Suprapubic skin (tissue), 4 donors: Measurements from ENCODE around the gene CCDC110.

Experiments
- EP300 ChIP-seq: sonication (generic); formaldehyde crosslinking; IDR thresholded peaks from one replicate; pipeline ENCODE4 v1.6.1; 2017; ENCODE audit warnings: antibody characterized with exemption
- POLR2A ChIP-seq, 2 donors: fragments of 450-650 bp; IDR thresholded peaks; one replicate each; pipeline ENCODE4 v1.6.1; 2017; ENCODE audit warnings: antibody characterized with exemption in 2 of 2, mild to moderate bottlenecking in 2 of 2, moderate library complexity in 2 of 2
- POLR2AphosphoS5 ChIP-seq, 3 donors: sonication (generic); formaldehyde crosslinking; IDR thresholded peaks; one replicate each; pipeline ENCODE4 v1.6.1; 2017; ENCODE audit warnings: antibody characterized with exemption in 3 of 3
- TF ChIP-seq, protein P1 (sequence below), 2 donors: fragments of 200-600 bp in 1 of 2; fragments of 450-650 bp in 1 of 2; sonication (generic) in 1 of 2; IDR thresholded peaks; one replicate each; pipeline ENCODE4 v1.5.1; 2016 to 2019; ENCODE audit warnings: antibody characterized with exemption in 2 of 2, mild to moderate bottlenecking in 1 of 2, moderate library complexity in 1 of 2

DNA sequence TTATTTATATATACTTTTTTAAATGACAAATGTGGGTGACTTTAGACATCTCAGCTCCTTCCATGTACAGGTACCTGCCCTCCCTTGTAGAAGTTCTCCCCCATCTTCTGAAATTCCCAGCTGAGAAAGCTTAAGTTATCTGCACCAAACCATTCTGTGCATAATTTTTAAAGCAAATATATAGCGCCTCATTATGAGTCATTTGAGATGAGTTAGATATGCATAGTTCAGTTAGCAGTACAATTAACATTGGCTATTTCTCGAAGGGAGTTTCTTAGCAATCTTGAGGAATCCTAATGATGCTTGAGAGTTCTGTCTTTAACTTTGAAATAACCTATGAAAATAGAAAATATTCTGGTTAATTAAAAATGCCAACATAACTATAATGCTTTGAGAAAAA lies 26.3 kb downstream of the CCDC110 start:
- no peak for TF ChIP-seq POLR2A (IDR thresholded peaks at IDR 0.05)
- TF ChIP-seq POLR2AphosphoS5 (IDR thresholded peaks at IDR 0.05) = no peak
- TF ChIP-seq, protein P1, sequence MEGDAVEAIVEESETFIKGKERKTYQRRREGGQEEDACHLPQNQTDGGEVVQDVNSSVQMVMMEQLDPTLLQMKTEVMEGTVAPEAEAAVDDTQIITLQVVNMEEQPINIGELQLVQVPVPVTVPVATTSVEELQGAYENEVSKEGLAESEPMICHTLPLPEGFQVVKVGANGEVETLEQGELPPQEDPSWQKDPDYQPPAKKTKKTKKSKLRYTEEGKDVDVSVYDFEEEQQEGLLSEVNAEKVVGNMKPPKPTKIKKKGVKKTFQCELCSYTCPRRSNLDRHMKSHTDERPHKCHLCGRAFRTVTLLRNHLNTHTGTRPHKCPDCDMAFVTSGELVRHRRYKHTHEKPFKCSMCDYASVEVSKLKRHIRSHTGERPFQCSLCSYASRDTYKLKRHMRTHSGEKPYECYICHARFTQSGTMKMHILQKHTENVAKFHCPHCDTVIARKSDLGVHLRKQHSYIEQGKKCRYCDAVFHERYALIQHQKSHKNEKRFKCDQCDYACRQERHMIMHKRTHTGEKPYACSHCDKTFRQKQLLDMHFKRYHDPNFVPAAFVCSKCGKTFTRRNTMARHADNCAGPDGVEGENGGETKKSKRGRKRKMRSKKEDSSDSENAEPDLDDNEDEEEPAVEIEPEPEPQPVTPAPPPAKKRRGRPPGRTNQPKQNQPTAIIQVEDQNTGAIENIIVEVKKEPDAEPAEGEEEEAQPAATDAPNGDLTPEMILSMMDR (IDR thresholded peaks at IDR 0.05) = no peak
- TF ChIP-seq EP300 = no peak
